ENCODE data around the gene CYS1.
"Not testable (repeated sequence)": the region's sequence is repeated elsewhere in the genome, so short reads cannot be mapped to it uniquely, and the experiment has no call there.

The CYS1 gene

GRCh38 chr2:10094271-10094814 lies 14.1 kb upstream of the CYS1 start:
- FAIRE-seq: no peak
- DNase-seq (ENCODE audit: insufficient read length, low spot score): no peak

DNA sequence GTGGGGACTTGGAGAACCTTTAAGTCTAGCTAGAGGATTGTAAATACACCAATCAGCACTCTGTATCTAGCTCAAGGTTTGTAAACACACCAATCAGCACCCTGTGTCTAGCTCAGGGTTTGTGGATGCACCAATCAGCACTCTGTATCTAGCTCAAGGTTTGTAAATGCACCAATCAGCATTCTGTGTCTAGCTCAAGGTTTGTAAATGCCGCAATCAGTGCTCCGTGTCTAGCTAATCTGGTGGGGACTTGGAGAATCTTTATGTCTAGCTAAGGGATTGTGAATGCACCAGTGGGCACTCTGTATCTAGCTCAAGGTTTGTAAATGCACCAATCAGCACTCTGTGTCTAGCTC lies 11.7 kb upstream of the CYS1 start:
- not testable (repeated sequence) for FAIRE-seq; DNase-seq (ENCODE audit: insufficient read length, low spot score)

DNA sequence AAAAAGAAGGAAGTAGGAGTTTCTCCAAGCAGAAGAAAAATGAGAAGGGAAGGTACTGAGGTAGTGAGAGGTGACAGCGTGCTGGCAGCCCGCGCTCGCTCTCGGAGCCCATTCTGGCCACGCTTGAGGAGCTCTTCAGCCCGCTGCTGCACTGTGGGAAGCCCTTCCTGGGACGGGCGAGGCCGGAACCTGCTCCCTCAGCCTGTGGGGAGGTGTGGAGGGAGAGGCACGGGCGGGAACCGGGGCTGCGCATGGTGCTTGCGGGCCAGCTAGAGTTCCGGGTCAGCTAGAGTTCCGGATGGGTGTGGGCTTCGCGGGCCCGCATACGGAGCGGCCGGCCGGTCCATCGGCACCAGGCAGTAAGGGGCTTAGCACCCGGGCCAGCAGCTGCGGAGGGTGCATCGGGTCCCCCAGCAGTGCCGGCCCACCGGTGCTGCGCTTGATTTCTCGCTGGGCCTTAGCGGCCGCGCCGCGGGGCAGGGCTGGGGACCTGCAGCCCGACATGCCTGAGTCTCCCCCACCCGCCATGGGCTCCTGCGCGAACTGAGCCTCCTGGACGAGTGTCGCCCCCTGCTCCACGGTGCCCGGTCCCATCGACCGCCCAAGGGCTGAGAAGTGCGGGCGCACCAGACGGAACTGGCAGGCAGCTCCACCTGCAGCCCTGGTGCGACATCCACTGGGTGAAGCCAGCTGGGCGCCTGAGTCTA lies 11.1 kb upstream of the CYS1 start:
- FAIRE-seq: peak; percentile 81
- DNase-seq (ENCODE audit: insufficient read length, low spot score): no peak

DNA sequence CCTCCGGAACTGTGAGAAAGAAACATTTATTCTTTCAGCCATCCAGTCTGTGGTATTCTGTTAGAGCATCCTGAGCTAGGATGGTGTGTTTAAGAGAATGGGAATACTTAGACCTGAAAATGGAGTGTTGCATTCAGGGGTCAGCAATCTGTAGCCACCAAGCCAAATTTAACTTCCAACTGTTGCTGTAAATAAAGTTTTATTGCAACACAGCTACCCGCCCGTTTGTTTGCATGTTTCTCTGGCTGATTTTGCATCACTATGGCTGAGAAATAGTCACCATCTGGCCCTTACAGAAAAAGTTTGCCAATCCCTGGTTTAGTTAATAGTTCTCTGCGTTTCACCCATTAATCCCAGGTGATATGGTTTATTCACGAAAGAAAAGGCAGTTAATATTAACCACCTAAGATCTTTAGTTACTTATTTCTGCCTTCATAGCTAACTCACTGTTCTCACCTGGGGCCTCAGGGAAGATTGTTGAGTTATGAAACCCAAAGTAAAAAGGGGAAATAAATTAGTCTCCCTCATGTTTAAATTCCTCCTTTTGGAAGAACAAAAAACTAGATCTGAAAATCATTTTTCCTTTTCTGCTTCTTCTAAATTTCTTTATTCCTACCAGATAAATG lies 9.5 kb upstream of the CYS1 start:
- DNase-seq (ENCODE audit: insufficient read length, low spot score): no peak
- peak; percentile 96 for FAIRE-seq

DNA sequence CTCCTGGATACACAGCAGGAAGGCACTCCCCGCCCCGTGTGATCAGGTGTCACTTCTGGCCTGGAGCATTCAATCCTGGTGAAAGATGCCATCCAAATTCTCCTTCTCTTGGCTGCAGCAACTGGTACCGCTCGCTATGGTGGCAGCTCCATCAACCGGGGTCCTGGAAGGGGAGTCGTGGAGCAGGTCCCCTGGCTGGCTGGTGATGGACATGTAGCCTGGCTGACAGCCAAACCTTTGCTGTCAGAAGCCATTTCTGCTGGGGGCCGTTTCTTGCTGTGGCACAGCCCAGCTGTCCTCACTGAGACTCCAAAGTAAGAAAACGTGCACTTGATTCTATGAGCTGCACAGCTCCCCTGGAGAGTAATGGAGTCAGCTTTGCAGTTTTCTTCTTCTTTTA lies 7.1 kb upstream of the CYS1 start:
- no peak for FAIRE-seq
- DNase-seq (ENCODE audit: insufficient read length, low spot score): no peak

DNA sequence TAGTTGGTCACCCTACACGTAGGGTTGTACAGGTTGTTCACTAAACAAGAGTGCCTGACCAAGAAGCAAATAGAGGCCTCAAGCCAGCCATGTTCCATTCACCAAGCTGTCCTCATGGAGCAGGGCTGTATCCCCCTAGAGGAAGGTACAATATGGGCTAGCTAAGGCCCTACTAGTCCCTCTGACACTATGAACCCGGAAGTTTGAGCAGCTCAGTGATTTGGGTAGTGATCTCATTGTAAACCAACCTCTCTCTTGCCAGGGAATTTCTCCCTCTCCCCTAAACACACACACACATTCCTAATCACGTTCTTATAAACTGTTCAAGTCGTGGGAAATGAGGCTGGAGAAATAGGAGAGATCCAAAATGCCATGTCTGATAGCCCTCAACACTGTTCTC lies 6.7 kb upstream of the CYS1 start:
- DNase-seq (ENCODE audit: insufficient read length, low spot score): no peak
- FAIRE-seq: no peak

- DNase-seq (ENCODE audit: insufficient read length, low spot score): no peak
- FAIRE-seq: peak; percentile 26
These were observed 5.5 kb upstream of the CYS1 start for GRCh38 chr2:10085668-10086059.

- no peak for FAIRE-seq
These were observed 4.9 kb upstream of the CYS1 start for GRCh38 chr2:10085043-10085667.

GRCh38 chr2:10084223-10084865 lies 4.1 kb upstream of the CYS1 start:
- DNase-seq (ENCODE audit: insufficient read length, low spot score): no peak

More at GRCh38 chr2:10085043-10085667, 4.9 kb upstream of the CYS1 start:
- no peak for DNase-seq (ENCODE audit: insufficient read length, low spot score)

DNA sequence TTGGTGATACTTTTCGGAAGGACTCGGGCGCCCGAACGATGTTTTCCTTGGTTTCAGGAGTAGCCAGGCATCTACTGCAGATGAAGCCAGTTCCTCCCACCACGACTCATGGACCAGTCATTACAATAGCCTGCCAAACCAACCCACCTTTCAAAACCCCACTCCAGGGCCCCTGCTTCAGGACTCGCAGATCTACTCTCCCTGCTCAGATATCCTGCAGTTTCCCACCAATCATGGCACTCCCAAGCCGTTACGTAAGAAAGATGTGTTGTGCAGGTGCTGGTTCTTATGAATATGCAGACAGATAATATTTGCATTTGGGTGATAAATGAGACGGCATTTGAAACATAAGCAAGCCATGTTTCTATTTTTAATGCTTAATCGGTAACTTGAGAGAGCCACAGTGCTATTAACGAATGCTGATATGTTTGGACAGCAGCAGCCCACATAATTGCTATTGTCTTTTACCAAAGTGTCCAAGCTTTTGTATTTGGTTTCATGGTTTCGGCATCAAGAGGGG lies 3.5 kb upstream of the CYS1 start:
- peak; percentile 92 for FAIRE-seq
- no peak for DNase-seq (ENCODE audit: insufficient read length, low spot score)

More at GRCh38 chr2:10084223-10084865, 4.1 kb upstream of the CYS1 start:
- peak; percentile 44 for FAIRE-seq

- DNase-seq (ENCODE audit: insufficient read length, low spot score) (no peak), FAIRE-seq (no peak)
These were observed 2.8 kb upstream of the CYS1 start for GRCh38 chr2:10083046-10083445.

DNA sequence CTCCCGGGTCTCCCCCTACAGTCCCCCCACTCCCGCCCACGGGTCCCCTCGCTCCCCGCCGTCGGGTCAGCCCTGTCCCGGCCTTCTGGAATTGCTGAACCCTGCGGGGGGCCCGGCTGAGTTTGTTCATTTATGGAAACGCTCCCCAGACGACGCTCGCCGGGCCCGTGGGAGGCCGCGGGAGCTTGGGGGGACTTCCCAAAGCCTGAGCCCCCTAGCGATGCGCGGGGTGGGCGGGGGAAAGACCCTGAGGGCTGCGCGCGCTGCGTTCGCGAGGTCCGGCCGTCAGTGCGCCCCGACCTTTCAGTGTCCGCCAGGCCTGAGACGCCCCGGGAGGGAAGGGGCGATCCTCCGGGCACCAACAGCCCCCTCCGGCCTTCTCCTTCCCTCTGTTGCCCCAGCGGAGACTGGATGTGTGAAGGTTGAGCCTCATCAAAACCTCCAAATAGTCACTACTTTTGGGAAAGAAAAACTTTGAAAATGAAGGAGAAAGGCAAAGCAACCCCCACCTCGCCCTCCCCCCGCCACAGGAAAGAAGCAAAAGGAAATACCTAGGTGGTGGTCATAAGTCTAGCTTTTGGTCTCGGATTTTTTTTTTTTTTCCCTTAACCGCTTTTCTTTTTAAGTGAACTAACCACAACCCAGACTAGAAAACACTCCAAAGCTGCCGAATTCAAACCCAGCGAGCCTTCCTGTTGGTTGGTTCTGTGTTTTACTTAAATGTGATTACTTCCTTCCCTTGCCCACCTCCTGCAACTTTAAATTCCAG lies 509 bp upstream of the CYS1 start:
- DNase-seq (ENCODE audit: insufficient read length, low spot score): peak; percentile 54

GRCh38 chr2:10079266-10079869 lies 843 bp downstream of the CYS1 start:
- no peak for FAIRE-seq

More for the DNA sequence above, 509 bp upstream of the CYS1 start:
- FAIRE-seq: peak; percentile 89

DNA sequence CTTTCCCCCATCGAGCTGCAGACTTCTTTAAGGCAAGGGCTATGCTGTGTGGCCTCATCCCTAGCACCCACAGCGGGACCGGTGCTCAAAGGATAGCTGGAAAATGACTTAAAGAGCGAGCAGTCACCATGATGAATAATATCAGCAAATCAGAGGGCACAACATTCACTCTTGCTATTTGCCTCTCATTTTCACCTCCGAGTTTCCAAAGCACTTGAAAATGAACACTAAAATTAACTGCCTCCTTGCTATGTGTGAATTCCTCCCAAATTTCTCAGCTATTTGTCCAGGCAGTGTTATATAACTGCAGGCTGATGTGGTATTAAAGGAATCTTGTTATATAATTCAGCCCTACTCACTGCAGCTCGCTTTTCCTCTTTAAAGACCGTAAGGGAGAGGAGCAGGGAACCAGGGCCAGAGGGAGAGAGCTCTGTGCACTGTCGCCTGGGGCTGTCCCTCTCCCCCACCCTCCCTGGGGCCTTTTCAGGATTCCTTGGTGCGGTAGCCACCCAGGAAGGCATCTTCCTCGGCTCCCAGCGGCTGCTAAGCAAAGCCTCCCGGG lies 1.4 kb downstream of the CYS1 start:
- FAIRE-seq (peak; percentile 65), DNase-seq (ENCODE audit: insufficient read length, low spot score) (no peak)

More at GRCh38 chr2:10079266-10079869, 843 bp downstream of the CYS1 start:
- DNase-seq (ENCODE audit: insufficient read length, low spot score): no peak

- FAIRE-seq: no peak
- DNase-seq (ENCODE audit: insufficient read length, low spot score): no peak
These were observed 2.2 kb downstream of the CYS1 start for GRCh38 chr2:10078001-10078400.

GRCh38 chr2:10076988-10077527 lies 3.2 kb downstream of the CYS1 start:
- no peak for DNase-seq (ENCODE audit: insufficient read length, low spot score)

GRCh38 chr2:10076511-10076910 lies 3.7 kb downstream of the CYS1 start:
- FAIRE-seq (no peak), DNase-seq (ENCODE audit: insufficient read length, low spot score) (no peak)

More at GRCh38 chr2:10076988-10077527, 3.2 kb downstream of the CYS1 start:
- FAIRE-seq: no peak

DNA sequence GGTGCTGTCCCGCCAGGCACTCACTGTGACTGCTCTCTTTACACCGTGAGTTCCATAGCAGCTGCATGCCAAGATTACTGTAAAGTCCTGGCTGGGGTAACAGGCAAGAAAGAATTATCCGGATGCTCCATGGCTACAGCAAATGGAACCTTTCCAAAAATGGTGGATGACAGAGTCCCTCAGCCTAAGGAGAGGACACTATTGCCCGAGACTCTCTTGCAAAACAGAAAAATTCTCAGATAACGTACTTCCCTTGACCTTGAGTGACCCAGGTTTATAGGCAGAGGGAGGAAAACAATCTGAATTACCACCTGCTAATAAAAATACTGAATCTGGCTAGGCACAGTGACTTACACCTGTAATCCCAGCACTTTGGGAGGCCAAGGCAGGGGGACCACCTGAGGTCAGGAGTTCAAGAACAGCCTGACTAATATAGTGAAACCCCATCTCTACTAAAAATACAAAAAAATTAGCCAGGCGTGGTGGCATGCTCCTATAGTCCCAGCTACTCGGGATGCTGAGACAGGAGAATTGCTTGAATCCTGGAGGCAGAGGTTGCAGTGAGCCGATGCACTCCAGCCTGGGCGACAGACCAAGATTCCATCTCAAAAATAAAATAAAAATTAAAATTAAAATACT lies 4.5 kb downstream of the CYS1 start:
- DNase-seq (ENCODE audit: insufficient read length, low spot score) (no peak), FAIRE-seq (peak; percentile 77)

GRCh38 chr2:10075101-10075500 lies 5.1 kb downstream of the CYS1 start:
- DNase-seq (ENCODE audit: insufficient read length, low spot score): no peak
- FAIRE-seq: no peak
